H1 (cell line): ENCODE data around the gene MOG. TPM values are rescaled to one million over a fixed set of nuclear protein-coding genes. Genes with fewer than 3 reads are reported as not detected.

Experiments
- CREB1 ChIP-seq: IDR thresholded peaks from 2 replicates; pipeline ENCODE4 v1.6.1; 2012; ENCODE audit warnings: inconsistent platforms
- GABPA ChIP-seq: IDR thresholded peaks from 2 replicates; pipeline ENCODE4 v1.6.1; 2011; ENCODE audit warnings: mild to moderate bottlenecking, low read length, moderate library complexity, borderline replicate concordance; ENCODE audit not compliant: insufficient read depth
- GTF2F1 ChIP-seq: IDR thresholded peaks from 2 replicates; pipeline ENCODE4 v1.6.1; 2012; ENCODE audit warnings: low read depth, low read length, improper control_type of control experiment, borderline replicate concordance
- SAP30 ChIP-seq: fragments of 300-600 bp; sonication (generic); IDR thresholded peaks from 2 replicates; pipeline ENCODE4 v1.7.1; 2012; ENCODE audit warnings: low read length, moderate library complexity, mild to moderate bottlenecking, inconsistent platforms; ENCODE audit not compliant: insufficient read depth, insufficient replicate concordance
- SIX5 ChIP-seq: IDR thresholded peaks from 2 replicates; pipeline ENCODE4 v1.6.1; 2011; ENCODE audit warnings: mild to moderate bottlenecking, low read depth, low read length
- ZNF274 ChIP-seq: IDR thresholded peaks from 2 replicates; pipeline ENCODE4 v1.7.0; 2012; ENCODE audit warnings: low read length, borderline replicate concordance; ENCODE audit errors: extremely low read depth
- polyA plus RNA-seq, 7 experiments: library from polyadenylated mRNA; depleted of rRNA in 3 of 7; stranded (reverse) in 5 of 7; unstranded in 2 of 7; fragments of >200 nt in 5 of 7; fragments of 200-250 nt in 2 of 7; gene quantifications; 1 replicate in 5 of 7; 2 replicates in 1 of 7; 4 replicates in 1 of 7; pipeline versions ENCODE4 v1.2.1 to v1.2.3, GENCODE V29; 2011 to 2013; ENCODE audit warnings: missing spikeins in 2 of 7, mixed read lengths in 2 of 7
- total RNA-seq: library from RNA; stranded (reverse); fragmentation: NEBNext Ultra II Directional; extraction: Animal tissue kit (Norgen Biotek cat#: 25700); gene quantifications from 2 replicates; pipeline ENCODE4 v1.2.1, GENCODE V29; 2021

Gene MOG
- total and polyA plus RNA-seq, 2 of the 8 experiments (the other 6 are each of a cell fraction or from before 2014, with no cell fraction given) = 0.17 to 0.86 TPM

DNA sequence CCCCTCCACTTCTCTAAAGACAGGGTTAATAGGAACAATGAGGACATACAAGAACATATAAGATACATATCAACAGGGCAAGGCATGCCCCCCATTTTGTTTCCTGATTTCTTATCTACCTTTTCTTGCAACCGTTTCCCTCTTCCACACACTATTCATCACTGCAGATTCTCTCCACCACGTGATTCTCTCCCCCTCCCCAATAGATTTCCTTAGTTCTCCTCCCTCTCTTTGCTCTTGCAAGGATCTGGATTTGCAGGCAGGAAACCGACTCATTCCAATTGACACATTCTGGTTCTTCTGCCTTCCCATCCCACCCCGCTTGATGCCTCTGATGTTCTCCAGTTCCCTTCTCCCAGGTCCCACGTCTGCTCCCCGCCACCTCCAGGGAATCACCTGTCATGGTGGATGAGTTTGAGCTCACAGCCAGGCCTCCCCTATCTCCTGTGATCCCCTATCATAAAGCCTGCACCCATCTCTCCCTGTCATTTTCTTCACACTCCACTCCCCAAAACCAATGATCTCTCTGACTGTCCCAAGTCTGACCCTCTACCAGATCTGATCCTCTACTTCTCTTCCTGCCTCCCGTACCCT lies 31.5 kb upstream of the MOG start (continued):
- TF ChIP-seq GTF2F1 (no peak), CREB1 (no peak), SAP30 (no peak), ZNF274 (no peak), SIX5 (no peak), GABPA (no peak)
